BLaER1 (cell line): ENCODE results near the gene CRADD.

Experiments used
- H3K27ac ChIP-seq: shearing (Covaris generic); formaldehyde crosslinking; 2 replicates; pipeline ENCODE4 v1.8.1; 2022
- H3K27me3 ChIP-seq: shearing (Covaris generic); formaldehyde crosslinking; 2 replicates; pipeline ENCODE4 v1.8.1; 2022
- H3K36me3 ChIP-seq: shearing (Covaris generic); formaldehyde crosslinking; 2 replicates; pipeline ENCODE4 v1.8.1; 2022
- H3K4me1 ChIP-seq: shearing (Covaris generic); formaldehyde crosslinking; 2 replicates; pipeline ENCODE4 v1.8.1; 2022
- H3K4me2 ChIP-seq: shearing (Covaris generic); formaldehyde crosslinking; 2 replicates; pipeline ENCODE4 v1.8.1; 2022
- H3K4me3 ChIP-seq: shearing (Covaris generic); formaldehyde crosslinking; 2 replicates; pipeline ENCODE4 v1.8.1; 2022
- H3K9ac ChIP-seq: shearing (Covaris generic); formaldehyde crosslinking; 2 replicates; pipeline ENCODE4 v1.8.1; 2022
- H3K9me3 ChIP-seq: shearing (Covaris generic); formaldehyde crosslinking; 2 replicates; pipeline ENCODE4 v1.8.1; 2022
- H4K20me1 ChIP-seq: shearing (Covaris generic); formaldehyde crosslinking; 2 replicates; pipeline ENCODE4 v1.8.1; 2022
- Cebpa-rat ChIP-seq: shearing (Covaris generic); IDR thresholded peaks from 2 replicates; pipeline ENCODE4 v1.8.1; 2022

CRADD gene

DNA sequence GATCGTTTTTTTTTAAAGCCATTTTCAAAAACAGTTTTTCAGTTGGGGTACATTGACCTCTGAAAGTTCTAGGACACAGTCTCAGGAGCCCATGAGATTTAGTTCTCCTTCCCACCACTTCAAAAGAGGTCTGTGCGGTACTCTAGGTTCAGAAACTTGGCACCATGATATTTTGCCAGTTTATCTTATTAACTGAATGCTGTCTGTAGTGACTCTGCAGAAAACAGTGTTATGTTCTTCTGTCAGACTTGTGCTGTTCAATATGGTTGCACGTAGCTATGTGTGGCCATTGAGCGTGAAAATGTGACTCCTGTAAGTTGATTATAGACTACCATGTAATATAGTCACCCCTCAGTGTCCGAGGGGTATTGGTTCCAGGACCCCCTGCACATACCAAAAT is 35.9 kb downstream of the CRADD start:
- H3K9me3 ChIP-seq: peaks cover 30% of the 10 kb centered on the region
- no peaks in the 10 kb centered on the region for H3K36me3 ChIP-seq
- no peaks in the 10 kb centered on the region for H3K4me1 ChIP-seq
- H4K20me1 ChIP-seq: no peaks in the 10 kb centered on the region
- no peaks in the 10 kb centered on the region for H3K27me3 ChIP-seq
- no peak overlapping the region for H3K27ac ChIP-seq
- no peak overlapping the region for H3K9ac ChIP-seq
- no peak overlapping the region for H3K4me3 ChIP-seq
- no peak overlapping the region for H3K4me2 ChIP-seq
- no peak for TF ChIP-seq Cebpa-rat

DNA sequence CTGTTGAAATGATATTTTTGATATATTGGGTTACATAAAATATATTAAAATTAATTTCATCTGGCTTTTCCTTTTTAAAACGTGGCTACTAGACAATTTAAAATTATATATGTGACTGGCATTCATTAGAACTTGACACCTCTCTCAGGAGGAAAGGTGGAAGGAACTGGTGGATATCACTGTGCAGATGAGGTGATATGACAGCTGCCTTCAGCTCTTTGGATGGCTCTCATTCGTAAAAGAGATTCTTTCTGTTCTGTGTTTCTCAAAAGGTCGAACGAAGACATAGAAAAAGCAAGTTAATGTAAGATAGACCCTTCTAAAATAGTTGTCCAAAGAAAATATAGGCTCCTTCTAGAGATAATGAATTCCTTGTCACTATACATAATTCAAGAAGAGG is 36.6 kb downstream of the CRADD start:
- H3K27me3 ChIP-seq: no peaks in the 10 kb centered on the region
- H3K4me1 ChIP-seq: no peaks in the 10 kb centered on the region
- H3K4me2 ChIP-seq: no peak overlapping the region
- peaks cover 25% of the 10 kb centered on the region for H3K9me3 ChIP-seq
- H4K20me1 ChIP-seq: no peaks in the 10 kb centered on the region
- no peak overlapping the region for H3K27ac ChIP-seq
- TF ChIP-seq Cebpa-rat: no peak
- H3K9ac ChIP-seq: no peak overlapping the region
- no peaks in the 10 kb centered on the region for H3K36me3 ChIP-seq
- no peak overlapping the region for H3K4me3 ChIP-seq

DNA sequence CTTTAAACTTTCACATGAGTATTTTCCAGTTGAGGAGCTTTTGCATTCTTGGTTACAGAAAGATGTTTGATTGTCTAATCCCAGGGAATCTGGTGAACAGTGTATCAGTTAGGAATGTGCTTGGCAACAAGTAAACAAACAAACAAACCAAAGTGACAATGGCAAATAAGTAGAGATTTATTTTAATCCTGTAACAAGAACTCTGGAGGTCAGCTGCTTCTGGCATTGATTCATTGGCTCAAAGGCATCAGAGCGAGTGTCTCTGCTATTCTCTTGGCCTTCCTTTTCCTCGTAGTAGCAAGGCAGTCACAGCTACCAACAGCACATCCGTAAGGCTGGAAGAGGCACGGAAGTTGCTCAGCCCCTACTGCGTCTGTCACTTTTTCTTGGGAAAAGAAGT is 37.2 kb downstream of the CRADD start:
- H3K4me1 ChIP-seq: no peaks in the 10 kb centered on the region

DNA sequence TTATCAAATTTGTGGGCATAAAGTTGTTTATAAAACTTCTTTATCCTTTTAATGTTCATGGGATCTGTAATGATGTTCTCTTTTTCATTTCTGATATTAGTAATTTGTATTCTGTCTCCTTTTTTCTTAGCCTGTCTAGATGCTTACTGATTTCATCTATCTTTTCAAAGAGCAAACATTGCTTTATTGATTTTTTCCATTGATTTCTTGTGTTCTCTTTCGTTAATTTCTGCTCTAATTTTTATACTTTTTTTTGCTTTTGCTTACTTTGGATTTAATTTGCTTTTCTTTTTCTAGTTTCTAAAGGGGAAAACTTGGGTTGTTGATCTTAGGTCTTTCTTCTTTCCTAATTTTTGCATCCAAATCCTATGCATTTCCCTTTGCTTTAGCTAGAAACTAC is 42.5 kb downstream of the CRADD start:
- Histone ChIP-seq H3K36me3 (no peaks in the 10 kb centered on the region), H3K4me1 (no peaks in the 10 kb centered on the region), H3K4me3 (no peak overlapping the region), H3K9ac (no peak overlapping the region), H3K27me3 (no peaks in the 10 kb centered on the region), H3K27ac (no peak overlapping the region), H3K9me3 (peaks cover 30% of the 10 kb centered on the region), H4K20me1 (no peaks in the 10 kb centered on the region), H3K4me2 (no peak overlapping the region)
- TF ChIP-seq Cebpa-rat: no peak

More for the DNA sequence above, 37.2 kb downstream of the CRADD start:
- Histone ChIP-seq H3K4me2 (no peak overlapping the region), H3K9ac (no peak overlapping the region), H3K4me3 (no peak overlapping the region), H3K27ac (no peak overlapping the region), H3K9me3 (peaks cover 19% of the 10 kb centered on the region), H3K36me3 (no peaks in the 10 kb centered on the region), H3K27me3 (no peaks in the 10 kb centered on the region), H4K20me1 (no peaks in the 10 kb centered on the region)
- no peak for TF ChIP-seq Cebpa-rat

DNA sequence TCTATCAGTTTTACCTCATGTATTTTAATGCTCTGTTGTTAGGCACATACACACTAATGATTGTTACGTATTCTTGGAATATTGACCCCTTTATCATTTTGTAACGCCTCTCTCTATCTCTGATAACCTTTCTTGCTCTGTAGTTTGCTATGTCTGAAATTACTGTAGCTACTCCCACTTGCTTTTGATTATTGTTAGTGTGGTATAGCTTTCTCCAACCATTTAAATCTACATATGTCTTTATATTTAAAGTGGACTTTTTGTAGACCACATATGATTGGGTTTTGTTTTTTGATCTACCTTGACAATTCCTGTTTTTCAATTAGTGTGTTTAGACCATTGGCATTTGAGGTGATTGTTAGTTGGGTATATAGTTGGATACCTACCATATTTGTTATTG is 43.4 kb downstream of the CRADD start:
- Histone ChIP-seq H3K9ac (no peak overlapping the region), H3K4me1 (no peaks in the 10 kb centered on the region), H3K27ac (no peak overlapping the region), H3K9me3 (peaks cover 30% of the 10 kb centered on the region), H3K27me3 (no peaks in the 10 kb centered on the region), H3K4me3 (no peak overlapping the region), H3K36me3 (no peaks in the 10 kb centered on the region), H4K20me1 (no peaks in the 10 kb centered on the region), H3K4me2 (no peak overlapping the region)
- TF ChIP-seq Cebpa-rat: no peak

DNA sequence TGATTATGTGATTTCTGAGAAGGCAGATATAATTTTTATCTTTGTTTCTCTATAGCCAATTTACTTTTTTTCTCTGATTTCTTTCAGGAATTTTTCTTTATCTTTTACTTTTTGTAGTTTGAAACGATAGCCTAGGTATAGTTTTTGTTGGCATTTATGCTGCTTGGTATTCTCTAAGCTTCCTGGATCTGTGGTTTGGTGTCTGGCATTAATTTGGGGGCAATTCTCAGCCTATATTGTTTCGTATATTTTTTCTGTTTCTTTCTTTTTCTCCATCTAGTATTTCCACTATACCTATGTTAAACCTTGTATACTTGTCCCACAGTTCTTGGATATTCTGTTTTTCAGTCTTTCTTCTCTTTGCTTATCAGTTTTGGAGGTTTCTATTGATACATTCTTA is 45.0 kb downstream of the CRADD start:
- Histone ChIP-seq H3K27ac (no peak overlapping the region), H3K9ac (no peak overlapping the region), H4K20me1 (no peaks in the 10 kb centered on the region), H3K27me3 (no peaks in the 10 kb centered on the region), H3K4me2 (no peak overlapping the region), H3K9me3 (peaks cover 30% of the 10 kb centered on the region), H3K4me1 (no peaks in the 10 kb centered on the region), H3K36me3 (no peaks in the 10 kb centered on the region), H3K4me3 (no peak overlapping the region)
- no peak for TF ChIP-seq Cebpa-rat

DNA sequence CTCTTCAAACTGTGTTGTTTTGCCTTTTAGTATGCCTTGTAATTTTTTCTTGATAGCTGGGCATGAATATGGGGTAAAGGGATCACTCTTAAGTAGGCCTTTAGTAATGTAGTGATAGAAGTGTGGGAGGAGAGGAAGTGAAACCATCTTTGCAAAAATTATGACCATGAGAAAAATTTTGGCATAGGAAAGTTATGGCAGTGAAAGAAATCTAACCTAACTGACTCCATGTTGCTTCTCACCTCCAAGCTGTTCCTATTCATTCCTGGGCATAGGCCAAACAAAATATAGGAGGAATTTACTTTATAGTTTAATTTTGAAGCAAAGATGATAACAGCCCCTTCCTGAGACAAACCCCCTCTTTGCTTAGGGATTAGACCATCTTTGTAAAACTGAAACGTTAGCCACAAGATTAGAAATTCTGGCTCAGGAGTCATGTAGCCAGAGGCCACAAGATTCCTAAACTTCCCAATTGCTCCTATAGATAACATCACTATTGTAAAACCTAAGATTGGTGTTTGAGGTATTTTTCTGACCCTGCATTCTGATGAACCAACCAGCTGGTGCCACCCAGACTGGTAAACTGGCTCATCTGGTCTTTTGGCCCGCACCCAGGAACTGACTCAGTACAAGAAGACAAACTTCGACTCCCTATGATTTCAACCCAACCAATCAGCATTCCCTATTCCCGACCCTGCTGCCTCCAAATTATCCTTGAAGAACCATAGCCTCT is 45.8 kb downstream of the CRADD start:
- Histone ChIP-seq H4K20me1 (no peaks in the 10 kb centered on the region), H3K9ac (no peak overlapping the region), H3K4me2 (no peak overlapping the region), H3K36me3 (no peaks in the 10 kb centered on the region), H3K4me1 (no peaks in the 10 kb centered on the region), H3K27me3 (no peaks in the 10 kb centered on the region), H3K9me3 (peaks cover 24% of the 10 kb centered on the region), H3K27ac (no peak overlapping the region), H3K4me3 (no peak overlapping the region)
- TF ChIP-seq Cebpa-rat: no peak

DNA sequence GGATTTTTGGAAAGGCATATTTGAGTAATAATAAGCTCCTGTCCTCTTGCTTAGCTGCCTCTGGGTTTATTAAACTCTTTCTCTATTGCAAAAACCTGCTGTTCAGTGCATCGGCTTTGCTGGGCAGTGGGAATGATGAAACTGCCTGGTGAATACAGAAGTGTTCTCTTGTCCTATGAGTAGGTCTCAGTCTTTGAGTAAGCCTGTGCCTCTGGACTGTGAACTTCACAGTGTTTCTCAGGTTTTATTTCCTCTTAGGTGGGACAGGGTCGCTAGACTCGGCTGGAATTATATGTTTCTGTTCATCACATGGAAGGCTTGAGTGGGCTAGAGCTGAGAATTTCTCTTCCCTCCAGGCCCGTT is 46.4 kb downstream of the CRADD start:
- H3K9ac ChIP-seq: no peak overlapping the region
- H3K4me1 ChIP-seq: no peaks in the 10 kb centered on the region
- H4K20me1 ChIP-seq: no peaks in the 10 kb centered on the region
- no peak overlapping the region for H3K27ac ChIP-seq
- H3K27me3 ChIP-seq: no peaks in the 10 kb centered on the region
- TF ChIP-seq Cebpa-rat: no peak
- H3K4me3 ChIP-seq: no peak overlapping the region
- H3K4me2 ChIP-seq: no peak overlapping the region
- H3K9me3 ChIP-seq: peaks cover 24% of the 10 kb centered on the region
- no peaks in the 10 kb centered on the region for H3K36me3 ChIP-seq

DNA sequence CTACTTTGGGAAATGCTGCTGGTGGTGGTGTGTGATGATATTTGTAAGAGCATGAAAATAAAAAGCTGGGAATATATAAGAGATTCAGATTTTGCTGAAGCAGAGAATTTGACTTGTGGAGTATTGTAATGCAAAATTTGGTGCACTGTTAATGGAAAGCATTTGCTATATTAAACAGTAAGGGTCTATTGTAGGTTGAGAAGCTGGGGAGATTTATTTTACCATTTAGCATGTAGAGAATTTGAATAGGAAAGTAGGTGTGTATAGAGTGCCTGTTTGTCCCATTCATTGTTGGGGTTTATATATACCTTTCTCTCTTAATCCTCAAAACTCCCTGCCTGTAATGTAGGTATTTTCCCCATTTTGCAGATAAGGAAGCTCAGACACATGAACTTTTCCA is 48.4 kb downstream of the CRADD start:
- Histone ChIP-seq H3K9ac (no peak overlapping the region), H3K27me3 (no peaks in the 10 kb centered on the region), H3K36me3 (no peaks in the 10 kb centered on the region), H3K4me2 (no peak overlapping the region), H4K20me1 (no peaks in the 10 kb centered on the region), H3K4me1 (no peaks in the 10 kb centered on the region), H3K9me3 (peaks cover 24% of the 10 kb centered on the region), H3K4me3 (no peak overlapping the region), H3K27ac (no peak overlapping the region)
- no peak for TF ChIP-seq Cebpa-rat

DNA sequence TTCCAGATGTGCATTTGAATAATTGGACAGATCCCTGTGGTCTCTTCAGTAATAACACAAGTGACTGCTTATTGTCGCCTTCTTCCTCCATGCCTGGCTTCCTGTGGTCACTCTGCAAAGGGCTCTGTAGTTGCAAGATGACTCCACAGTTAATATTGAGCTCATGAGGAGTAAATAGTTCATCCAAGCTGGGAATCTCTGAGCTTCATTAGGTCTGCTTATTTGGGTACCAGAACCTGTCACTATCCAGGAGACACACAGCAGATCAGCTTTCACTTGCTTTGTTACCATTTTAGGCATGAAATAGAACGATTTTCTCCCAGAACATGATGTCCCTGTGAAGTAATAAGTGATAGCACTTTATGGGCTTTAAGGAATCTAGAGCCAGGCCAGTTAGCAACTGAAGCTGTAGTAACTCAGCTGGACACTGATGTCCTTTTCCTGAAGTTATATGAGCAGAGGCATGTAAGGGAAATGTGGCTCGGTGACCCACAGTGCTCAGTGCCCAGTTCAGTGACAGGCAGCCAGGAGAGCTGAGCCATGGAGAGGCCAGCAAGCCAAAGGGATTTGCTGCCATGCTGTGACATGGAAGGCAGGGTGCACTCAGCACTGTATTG is 50.1 kb downstream of the CRADD start:
- no peaks in the 10 kb centered on the region for H3K4me1 ChIP-seq
- no peak overlapping the region for H3K27ac ChIP-seq
- no peak overlapping the region for H3K4me2 ChIP-seq
- H4K20me1 ChIP-seq: no peaks in the 10 kb centered on the region
- no peak overlapping the region for H3K9ac ChIP-seq
- peaks cover 16% of the 10 kb centered on the region for H3K9me3 ChIP-seq
- H3K36me3 ChIP-seq: no peaks in the 10 kb centered on the region
- H3K4me3 ChIP-seq: no peak overlapping the region
- H3K27me3 ChIP-seq: no peaks in the 10 kb centered on the region
- no peak for TF ChIP-seq Cebpa-rat
